NCI-H524 (cell line): ENCODE data around the gene CPNE5.

Experiments
- DNase-seq, 2 experiments: peaks; one replicate each; lab custom pipeline; 2025; lab: John Stamatoyannopoulos, UW

CPNE5 gene

GRCh38 chr6:36857325-36857724 lies 18.1 kb upstream of the CPNE5 start:
- DNase-seq: no peak

- no peak for DNase-seq
These were observed 17.0 kb upstream of the CPNE5 start for GRCh38 chr6:36856277-36856676.

DNA sequence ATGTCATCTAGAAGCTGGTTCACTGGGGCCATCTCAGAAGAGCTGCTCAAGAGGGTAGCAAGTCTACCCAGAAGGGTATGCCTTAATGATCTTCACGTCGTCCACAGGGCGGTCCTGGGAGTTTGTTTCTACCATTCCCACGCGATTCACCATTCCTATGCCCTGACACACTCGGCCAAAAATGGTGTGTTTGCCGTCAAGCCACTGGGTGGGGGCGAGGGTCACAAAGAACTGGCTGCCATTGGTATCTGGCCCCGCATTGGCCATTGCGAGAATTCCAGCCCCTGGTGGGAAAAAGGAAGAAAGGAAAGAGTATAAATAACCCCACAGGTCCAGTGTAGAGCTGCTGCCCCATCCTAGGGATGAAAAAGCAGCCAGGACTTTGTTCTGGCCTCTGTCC lies 16.5 kb upstream of the CPNE5 start:
- DNase-seq: no peak

- no peak for DNase-seq
These were observed 14.1 kb upstream of the CPNE5 start for GRCh38 chr6:36853325-36853724.

DNA sequence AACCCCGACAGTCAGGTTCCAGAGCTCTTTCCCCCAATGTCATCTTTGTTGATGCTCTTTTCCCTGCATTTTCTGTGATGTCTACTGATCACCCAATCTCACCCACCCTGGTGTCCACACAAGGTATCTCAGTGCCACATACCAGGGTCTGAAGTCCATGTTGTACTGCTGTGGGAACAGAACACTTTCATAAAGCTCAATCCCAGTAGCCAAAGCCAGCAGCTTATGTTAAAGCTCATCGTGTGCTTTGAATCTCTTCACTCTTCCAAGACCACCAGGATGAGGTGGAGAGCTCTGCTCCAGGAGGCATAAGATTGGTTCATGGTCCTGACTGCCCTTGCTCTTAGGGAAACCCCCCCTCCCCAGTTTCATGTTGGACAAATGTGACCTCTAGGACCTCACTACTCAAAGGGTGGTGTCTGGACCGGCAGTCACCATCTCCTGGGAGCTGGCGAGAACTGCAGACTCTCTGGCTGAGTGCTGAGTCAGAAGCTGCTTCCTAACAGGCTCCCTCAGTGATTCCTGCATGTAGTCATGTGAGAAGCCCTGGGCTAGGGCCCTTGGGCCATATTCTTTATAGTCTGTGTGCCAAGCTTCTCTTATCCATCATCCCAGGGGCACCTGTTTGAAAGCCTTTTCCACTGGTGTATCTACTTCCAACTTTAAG lies 13.4 kb upstream of the CPNE5 start:
- no peak for DNase-seq

DNA sequence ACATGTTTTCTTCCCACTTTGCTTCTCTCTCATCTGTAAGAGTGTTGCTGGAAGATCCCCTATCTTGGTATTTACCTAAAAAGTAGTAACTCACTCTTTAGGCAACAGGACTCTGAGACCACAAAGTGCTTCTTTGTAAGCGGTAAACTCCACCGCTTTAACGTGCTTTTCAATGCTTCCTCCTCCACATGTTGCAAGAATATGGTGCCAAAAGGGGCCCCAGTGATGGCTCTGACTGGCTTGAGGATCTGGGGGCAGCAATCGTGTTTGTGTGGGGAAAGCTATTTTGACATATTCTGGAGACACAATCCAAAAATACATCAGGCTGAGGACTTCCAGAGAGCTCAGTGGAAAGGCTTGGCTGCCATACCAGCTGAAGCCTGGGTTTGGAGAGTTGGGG lies 12.4 kb upstream of the CPNE5 start:
- no peak for DNase-seq

DNA sequence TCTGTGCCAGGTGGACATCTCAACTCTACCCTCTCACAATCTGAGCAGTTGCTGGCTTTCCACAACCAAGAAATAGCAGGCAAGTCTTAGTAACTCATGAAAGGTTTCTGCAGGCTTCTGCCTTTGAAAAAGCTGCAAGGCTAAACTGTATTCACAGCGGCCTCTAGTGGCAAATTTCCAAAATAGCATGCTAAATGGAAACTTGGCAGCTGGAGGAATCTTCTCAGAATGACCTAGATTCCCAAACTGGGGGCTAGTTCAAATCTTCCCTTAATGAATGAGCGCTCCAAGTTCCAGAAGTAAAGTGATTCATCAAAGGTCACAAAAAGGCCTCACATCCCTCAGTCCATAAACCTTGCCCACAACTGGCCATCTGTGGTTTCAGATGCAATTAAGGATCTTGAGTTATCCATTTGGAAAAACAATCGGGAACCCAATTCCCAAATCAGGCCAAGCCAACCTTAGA lies 11.9 kb upstream of the CPNE5 start:
- peak; percentile 38 to 75 for DNase-seq

DNA sequence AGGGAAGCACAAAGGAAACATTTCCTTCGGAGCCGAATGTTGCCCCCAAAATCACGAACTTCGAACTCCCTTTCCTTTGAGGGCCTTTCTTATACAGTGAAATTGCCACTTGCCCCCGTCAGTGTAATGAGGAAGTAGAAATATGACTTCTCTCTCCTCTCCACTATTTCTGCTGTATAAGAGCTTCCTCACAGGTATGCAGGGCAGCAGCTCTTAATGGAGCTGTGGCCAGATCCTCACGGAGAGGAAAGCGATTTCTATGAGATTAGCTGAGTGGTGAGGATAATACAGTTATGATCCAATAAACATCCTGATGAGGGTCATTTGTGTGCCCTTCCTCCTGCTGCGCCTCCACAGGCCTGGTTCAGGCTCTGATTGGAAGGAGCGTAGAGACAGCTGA lies 10.8 kb upstream of the CPNE5 start:
- no peak for DNase-seq

DNA sequence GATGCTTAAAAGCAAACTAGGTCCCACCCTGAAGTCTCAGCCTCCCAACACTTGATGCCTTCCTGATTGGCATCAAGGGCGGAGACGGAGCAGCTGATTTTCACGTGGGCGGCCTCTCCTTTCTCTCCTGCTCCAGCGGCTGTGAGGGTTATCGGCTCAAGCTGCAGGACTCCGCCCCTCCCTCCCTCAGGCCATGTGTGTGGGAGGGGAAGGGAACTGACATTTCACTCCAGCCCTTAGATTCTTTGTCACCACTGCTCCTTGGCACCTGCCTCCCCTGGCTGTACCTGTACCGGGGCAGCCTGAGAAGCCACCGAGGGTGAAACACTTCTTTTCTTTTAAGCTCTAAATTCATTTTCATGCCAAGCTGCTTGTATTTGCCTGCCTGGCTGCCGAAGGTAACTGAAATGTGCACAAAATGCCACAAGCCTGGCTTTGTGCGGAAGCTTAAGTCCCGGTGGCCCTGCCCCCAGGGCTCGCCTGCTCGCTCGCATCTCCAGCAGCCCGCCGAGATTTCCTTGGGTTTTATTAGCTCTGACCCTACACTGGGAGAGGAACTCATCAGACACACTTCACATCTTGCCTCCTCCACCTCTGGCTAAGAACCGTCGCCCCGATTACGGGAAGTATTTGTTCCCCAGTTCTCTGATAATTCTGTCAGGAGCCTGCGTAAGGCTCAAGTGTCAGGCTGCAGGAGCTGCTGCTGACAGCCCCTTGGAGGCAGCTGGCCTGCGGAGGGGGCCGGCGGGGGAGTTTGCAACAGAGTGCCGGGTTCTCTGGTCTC lies 9.6 kb upstream of the CPNE5 start:
- peak; percentile 55 to 56 for DNase-seq

DNA sequence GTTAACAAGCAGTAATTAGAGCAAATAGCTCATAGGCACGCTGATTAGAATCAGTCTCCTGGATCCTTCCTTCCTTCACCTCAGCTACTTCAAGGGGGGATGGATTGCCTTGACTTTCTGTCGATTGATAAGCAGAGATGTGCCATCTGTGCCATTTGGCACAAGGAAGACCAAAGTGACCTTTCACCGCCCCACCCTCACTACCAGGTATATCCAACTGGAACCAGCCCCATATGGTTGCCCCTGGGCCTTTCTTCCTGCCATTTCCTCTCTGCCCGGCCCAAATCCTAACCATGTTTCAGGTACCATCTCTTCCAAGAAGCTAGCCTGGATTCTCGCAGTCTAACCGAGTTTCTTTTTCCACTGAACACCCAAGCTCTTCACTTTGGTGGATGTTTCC lies 8.7 kb upstream of the CPNE5 start:
- DNase-seq: peak in 1 of 2 experiments; percentile 12

- DNase-seq: peak; percentile 41 to 61
These were observed 7.9 kb upstream of the CPNE5 start for GRCh38 chr6:36847152-36847551.

- no peak for DNase-seq
These were observed 6.0 kb upstream of the CPNE5 start for GRCh38 chr6:36845233-36845632.

DNA sequence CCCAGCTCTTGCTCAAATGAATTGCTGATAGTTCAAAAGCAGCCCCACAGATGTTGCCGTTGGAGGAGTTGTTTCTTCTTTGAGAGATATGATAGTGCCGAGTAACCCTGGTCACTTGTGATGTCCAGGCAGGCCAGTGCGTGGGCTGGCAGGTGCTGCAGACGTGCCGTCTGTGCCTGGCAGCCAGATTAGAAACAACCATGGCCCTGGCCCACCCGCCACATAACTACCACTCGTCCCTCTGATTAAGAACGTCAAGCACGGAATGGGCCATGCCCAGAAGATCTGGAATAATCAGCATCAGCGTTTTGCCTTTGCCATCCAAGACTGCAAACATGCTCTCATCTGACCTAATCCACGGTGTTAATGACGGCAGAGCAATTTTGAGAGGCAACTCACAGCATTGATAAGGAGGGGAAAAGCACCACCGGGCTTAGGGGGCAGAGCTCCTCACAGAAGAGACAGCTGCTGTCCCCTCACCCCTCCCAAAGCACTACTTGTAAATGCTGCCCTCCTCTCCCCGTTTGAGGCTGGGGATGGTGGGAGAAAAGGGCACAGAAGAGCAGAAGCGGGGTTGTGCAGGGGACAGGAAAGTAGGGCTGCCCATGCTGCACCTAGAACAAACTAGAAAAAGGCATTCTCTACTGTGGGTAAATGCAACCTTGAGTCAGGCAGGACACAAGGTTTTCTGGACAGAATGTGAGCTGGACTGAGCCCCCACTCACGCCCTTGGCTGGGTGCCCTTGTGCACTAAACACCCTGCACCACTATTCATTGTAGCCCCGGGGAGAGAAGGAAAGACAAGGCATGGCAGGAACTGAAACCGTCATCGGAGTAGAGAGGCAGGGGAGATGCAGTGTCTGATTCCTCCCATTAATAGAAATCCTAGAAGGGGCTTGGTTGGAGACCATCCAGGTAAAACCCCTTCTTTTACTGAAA lies 5.3 kb upstream of the CPNE5 start:
- peak; percentile 68 to 83 for DNase-seq

DNA sequence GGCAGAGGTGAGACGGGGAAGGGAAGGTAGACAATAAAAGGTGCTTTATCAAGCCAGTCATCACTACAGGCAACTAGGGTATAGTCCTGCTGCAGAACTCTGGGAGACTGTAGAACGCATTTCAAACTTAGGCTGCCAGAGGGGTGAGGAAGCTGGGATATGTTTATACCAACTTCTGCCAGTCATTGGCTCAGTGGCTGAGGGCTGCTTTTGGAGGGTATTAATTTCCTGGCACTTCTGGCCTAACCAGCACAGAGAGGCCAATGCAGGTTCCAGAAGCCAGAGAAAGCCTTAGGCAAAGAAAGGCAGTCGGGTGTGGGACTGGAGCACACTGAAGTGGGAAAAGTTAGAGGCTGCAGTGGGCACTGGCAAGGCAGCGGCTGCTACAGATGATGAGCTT lies 3.9 kb upstream of the CPNE5 start:
- no peak for DNase-seq

DNA sequence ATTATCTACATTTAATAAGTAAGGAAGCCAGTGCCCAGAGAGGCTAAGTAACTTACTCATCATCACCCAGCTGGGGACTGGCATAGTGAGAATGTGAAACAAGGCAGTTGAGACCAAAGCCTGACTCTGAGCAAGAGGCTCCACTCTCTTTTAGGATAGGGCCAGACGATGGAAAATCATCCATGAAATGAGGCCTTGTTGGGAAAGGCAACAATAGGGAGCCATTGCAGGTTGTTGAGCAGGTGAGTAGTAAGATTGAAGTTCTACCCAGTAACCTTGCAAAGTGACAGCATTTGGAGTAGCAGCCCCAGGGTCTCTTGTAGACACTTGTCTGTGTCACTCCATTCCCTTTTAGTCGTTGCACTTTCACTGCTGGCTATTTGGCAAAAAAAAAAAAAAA lies 2.5 kb upstream of the CPNE5 start:
- no peak for DNase-seq

DNA sequence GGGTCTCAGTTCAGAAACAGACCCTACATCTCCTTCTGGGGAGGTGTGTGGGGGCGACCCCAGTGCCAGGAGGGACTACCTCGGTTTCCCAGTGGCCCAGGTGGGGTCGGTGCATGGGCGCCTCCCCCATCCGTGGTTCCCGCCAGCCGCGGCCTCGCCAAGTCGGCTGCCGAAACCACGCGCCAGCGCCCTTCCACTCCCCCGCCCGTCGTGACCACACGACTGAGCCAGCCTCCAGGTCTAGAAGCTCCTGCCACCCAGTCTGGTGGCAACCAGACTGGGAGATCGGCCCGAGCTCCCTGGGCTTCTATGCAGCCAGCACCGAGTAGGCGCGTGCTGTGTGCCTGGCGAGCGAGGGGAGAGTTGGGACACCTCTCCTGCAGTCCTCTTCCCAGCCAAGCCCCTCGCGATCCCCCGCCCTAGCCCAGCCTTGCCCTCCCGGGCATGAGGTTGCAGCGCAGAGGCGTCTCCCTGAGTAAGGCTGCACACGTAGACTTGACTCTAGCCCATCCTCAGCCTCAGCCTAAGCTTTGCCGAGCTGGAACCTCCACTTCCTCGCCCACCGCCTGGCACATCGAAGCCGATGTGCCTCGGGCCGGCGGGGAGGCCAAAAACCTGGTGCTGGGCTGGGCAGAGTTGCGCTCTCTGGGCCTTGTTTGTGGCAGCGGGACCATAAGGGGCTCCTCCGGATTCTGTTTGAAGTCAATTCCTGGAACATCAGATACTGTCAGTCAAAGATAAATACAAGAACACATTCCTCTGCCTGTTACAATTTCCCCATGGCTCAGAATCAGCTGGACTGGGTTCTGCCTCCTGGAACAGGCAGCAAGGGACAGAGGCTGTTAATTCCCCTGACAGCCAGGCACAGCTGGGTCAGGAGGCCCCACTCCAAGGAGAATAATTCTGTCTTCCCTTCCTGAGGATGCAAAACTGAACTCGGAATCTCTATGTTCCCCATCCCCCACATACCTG lies 1.5 kb upstream of the CPNE5 start:
- no peak for DNase-seq

GRCh38 chr6:36839749-36840431 lies 646 bp upstream of the CPNE5 start:
- peak in 1 of 2 experiments; percentile 40 for DNase-seq

DNA sequence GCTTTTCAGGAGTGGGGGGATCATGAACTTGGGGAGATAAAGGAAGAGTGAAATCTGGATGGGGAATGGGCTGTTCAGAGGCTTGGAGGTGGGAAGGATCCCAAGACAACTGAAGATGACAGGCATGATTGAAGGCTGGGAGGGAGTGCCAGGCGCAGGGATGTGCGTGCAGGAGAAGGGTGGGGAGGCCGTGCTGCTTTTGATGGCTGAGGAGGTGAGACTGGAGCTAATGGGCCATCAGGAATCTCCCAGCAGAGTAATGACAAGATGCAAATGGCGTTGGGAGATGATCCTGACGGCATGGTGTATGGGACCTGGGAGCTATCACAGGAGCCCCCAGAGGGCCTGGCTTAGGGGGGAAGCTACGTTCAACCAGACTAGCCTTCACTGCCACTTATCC lies 1.6 kb downstream of the CPNE5 start:
- DNase-seq: no peak

- DNase-seq: no peak
These were observed 2.3 kb downstream of the CPNE5 start for GRCh38 chr6:36837022-36837339.

- no peak for DNase-seq
These were observed 2.9 kb downstream of the CPNE5 start for GRCh38 chr6:36836111-36837021.
